GM19193 (cell line): ENCODE results near the gene SLU7.

Experiments
- POLR2A ChIP-seq: IDR thresholded peaks from 4 replicates; pipeline ENCODE4 v1.6.1; 2011; ENCODE audit not compliant: insufficient read depth, insufficient read length; ENCODE audit errors: extremely low read depth

Gene SLU7

GRCh38 chr5:160369990-160370712 is 48.7 kb downstream of the SLU7 start, which contains the start of gene C1QTNF2:
C1QTNF2 (minus strand) TSS chr5:160370626; CDS start chr5:160355011, 15,615 bp downstream.
- TF ChIP-seq POLR2A = no peak

- no peak for TF ChIP-seq POLR2A
Observed at GRCh38 chr5:160367885-160368284, 51.0 kb downstream of the SLU7 start.

GRCh38 chr5:160367261-160367660 is 51.6 kb downstream of the SLU7 start:
- no peak for TF ChIP-seq POLR2A

GRCh38 chr5:160366230-160366629 is 52.7 kb downstream of the SLU7 start:
- no peak for TF ChIP-seq POLR2A

- TF ChIP-seq POLR2A = no peak
Observed at GRCh38 chr5:160363660-160364395, 55.1 kb downstream of the SLU7 start.

- TF ChIP-seq POLR2A = no peak
Observed at GRCh38 chr5:160363211-160363610, 55.7 kb downstream of the SLU7 start.

GRCh38 chr5:160361624-160362228 is 57.2 kb downstream of the SLU7 start:
- no peak for TF ChIP-seq POLR2A

GRCh38 chr5:160360310-160360709 is 58.6 kb downstream of the SLU7 start:
- no peak for TF ChIP-seq POLR2A

- no peak for TF ChIP-seq POLR2A
Observed at GRCh38 chr5:160359816-160360215, 59.1 kb downstream of the SLU7 start.

- no peak for TF ChIP-seq POLR2A
Observed at GRCh38 chr5:160359242-160359641, 59.6 kb downstream of the SLU7 start.

- TF ChIP-seq POLR2A = no peak
Observed at GRCh38 chr5:160357861-160358411, 60.9 kb downstream of the SLU7 start.

- no peak for TF ChIP-seq POLR2A
Observed at GRCh38 chr5:160357394-160357793, 61.5 kb downstream of the SLU7 start.

- no peak for TF ChIP-seq POLR2A
Observed at GRCh38 chr5:160356550-160357347, 62.1 kb downstream of the SLU7 start.

- no peak for TF ChIP-seq POLR2A
Observed at GRCh38 chr5:160354666-160355065, 64.2 kb downstream of the SLU7 start.
